ENCODE measurements around the gene SETD7.

The SETD7 gene

GRCh38 chr4:139530833-139531427 is 25.1 kb downstream of the SETD7 start:
- Histone ChIP-seq H3K9ac (ENCODE audit: low read length) (no peak overlapping the region), H3K9me2 (ENCODE audit: low read depth, low read length) (no peaks in the 10 kb centered on the region), H3K4me3 (ENCODE audit: low read depth, low read length, poor library complexity, severe bottlenecking) (no peak overlapping the region), H2AFZ (ENCODE audit: low read length) (no peak overlapping the region), H3K4me2 (ENCODE audit: low read length) (no peak overlapping the region), H3K9me3 (ENCODE audit: low read length) (no peaks in the 10 kb centered on the region), H3F3A (ENCODE audit: insufficient read depth, low read length) (no peaks in the 10 kb centered on the region), H3K79me2 (ENCODE audit: insufficient read depth, low read length) (no peaks in the 10 kb centered on the region), H3K27ac (ENCODE audit: low read depth, low read length, poor library complexity, severe bottlenecking) (no peak overlapping the region), H3K27me3 (ENCODE audit: insufficient read depth, low read length) (no peaks in the 10 kb centered on the region), H4K20me1 (ENCODE audit: insufficient read depth, low read length) (no peaks in the 10 kb centered on the region), H3K4me1 (ENCODE audit: insufficient read depth, low read length, severe bottlenecking) (peaks cover under 1% of the 10 kb centered on the region), H3K36me3 (ENCODE audit: insufficient read depth, low read length) (peaks cover 59% of the 10 kb centered on the region)
- TF ChIP-seq EZH2 (IDR thresholded peaks at IDR 0.05; ENCODE audit: borderline replicate concordance, low read length) = no peak
- peak; percentile 71 for TF ChIP-seq CTCF (IDR thresholded peaks at IDR 0.05; ENCODE audit: low read length)

GRCh38 chr4:139528377-139529005 is 27.5 kb downstream of the SETD7 start:
- TF ChIP-seq CTCF (IDR thresholded peaks at IDR 0.05; ENCODE audit: low read length) = no peak
- H3K4me1 ChIP-seq (ENCODE audit: insufficient read depth, low read length, severe bottlenecking) = peaks cover 8% of the 10 kb centered on the region
- H3K9me3 ChIP-seq (ENCODE audit: low read length) = no peaks in the 10 kb centered on the region
- H3K36me3 ChIP-seq (ENCODE audit: insufficient read depth, low read length) = peaks cover 72% of the 10 kb centered on the region
- no peak overlapping the region for H3K4me3 ChIP-seq (ENCODE audit: low read depth, low read length, poor library complexity, severe bottlenecking)
- H3K79me2 ChIP-seq (ENCODE audit: insufficient read depth, low read length) = no peaks in the 10 kb centered on the region
- no peaks in the 10 kb centered on the region for H3K9me2 ChIP-seq (ENCODE audit: low read depth, low read length)
- H2AFZ ChIP-seq (ENCODE audit: low read length) = no peak overlapping the region
- H3K27me3 ChIP-seq (ENCODE audit: insufficient read depth, low read length) = no peaks in the 10 kb centered on the region
- no peak overlapping the region for H3K4me2 ChIP-seq (ENCODE audit: low read length)
- no peaks in the 10 kb centered on the region for H4K20me1 ChIP-seq (ENCODE audit: insufficient read depth, low read length)
- no peak overlapping the region for H3K9ac ChIP-seq (ENCODE audit: low read length)
- no peak overlapping the region for H3K27ac ChIP-seq (ENCODE audit: low read depth, low read length, poor library complexity, severe bottlenecking)
- H3F3A ChIP-seq (ENCODE audit: insufficient read depth, low read length) = no peaks in the 10 kb centered on the region

- H3K79me2 ChIP-seq (ENCODE audit: insufficient read depth, low read length) = no peaks in the 10 kb centered on the region
- H3K9me2 ChIP-seq (ENCODE audit: low read depth, low read length) = no peaks in the 10 kb centered on the region
- no peak for TF ChIP-seq CTCF (IDR thresholded peaks at IDR 0.05; ENCODE audit: low read length)
- no peak for TF ChIP-seq EZH2 (IDR thresholded peaks at IDR 0.05; ENCODE audit: borderline replicate concordance, low read length)
- H3K4me3 ChIP-seq (ENCODE audit: low read depth, low read length, poor library complexity, severe bottlenecking) = no peak overlapping the region
- H3K27ac ChIP-seq (ENCODE audit: low read depth, low read length, poor library complexity, severe bottlenecking) = no peak overlapping the region
- H2AFZ ChIP-seq (ENCODE audit: low read length) = no peak overlapping the region
- no peak overlapping the region for H3K9ac ChIP-seq (ENCODE audit: low read length)
- H3F3A ChIP-seq (ENCODE audit: insufficient read depth, low read length) = no peaks in the 10 kb centered on the region
- no peaks in the 10 kb centered on the region for H3K27me3 ChIP-seq (ENCODE audit: insufficient read depth, low read length)
- H3K36me3 ChIP-seq (ENCODE audit: insufficient read depth, low read length) = peaks cover 73% of the 10 kb centered on the region
- H3K4me1 ChIP-seq (ENCODE audit: insufficient read depth, low read length, severe bottlenecking) = peaks cover 8% of the 10 kb centered on the region
- no peaks in the 10 kb centered on the region for H3K9me3 ChIP-seq (ENCODE audit: low read length)
- H3K4me2 ChIP-seq (ENCODE audit: low read length) = no peak overlapping the region
- no peaks in the 10 kb centered on the region for H4K20me1 ChIP-seq (ENCODE audit: insufficient read depth, low read length)
These were observed 29.1 kb downstream of the SETD7 start for GRCh38 chr4:139526928-139527327.

Measured in OCI-LY1 (cell line).